Measurements from ENCODE around the gene PUS1.

The PUS1 gene

DNA sequence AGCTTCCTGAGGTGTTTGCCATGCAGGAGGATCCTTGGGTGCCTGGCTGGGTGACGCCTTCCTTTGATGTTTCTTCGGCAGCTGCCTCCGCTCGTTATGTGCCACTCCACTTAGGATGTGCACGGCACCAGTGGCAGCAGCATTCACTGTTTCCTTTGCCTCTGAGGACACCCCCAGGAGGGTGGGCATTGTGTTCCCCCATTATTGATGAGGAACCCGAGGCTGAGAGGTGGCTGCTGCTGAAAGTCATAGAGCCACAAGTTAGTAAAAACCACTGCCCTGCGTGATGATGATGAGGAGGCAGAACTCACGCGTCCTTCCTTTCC, 61.9 kb downstream of the PUS1 start:
- Histone ChIP-seq H3K79me2 (ENCODE audit: insufficient read depth, low read length) (no peaks in the 10 kb centered on the region), H3K27me3 (ENCODE audit: insufficient read depth, low read length) (no peaks in the 10 kb centered on the region), H3K9me3 (ENCODE audit: low read length) (no peaks in the 10 kb centered on the region), H3K4me2 (ENCODE audit: low read length) (no peak overlapping the region), H3K4me1 (ENCODE audit: insufficient read depth, low read length, severe bottlenecking) (no peaks in the 10 kb centered on the region), H3K36me3 (ENCODE audit: insufficient read depth, low read length) (peaks cover 94% of the 10 kb centered on the region), H3K9me2 (ENCODE audit: low read depth, low read length) (no peaks in the 10 kb centered on the region), H3F3A (ENCODE audit: insufficient read depth, low read length) (no peaks in the 10 kb centered on the region), H3K27ac (ENCODE audit: low read depth, low read length, poor library complexity, severe bottlenecking) (no peak overlapping the region), H3K9ac (ENCODE audit: low read length) (no peak overlapping the region), H4K20me1 (ENCODE audit: insufficient read depth, low read length) (no peaks in the 10 kb centered on the region), H3K4me3 (ENCODE audit: low read depth, low read length, poor library complexity, severe bottlenecking) (no peak overlapping the region), H2AFZ (ENCODE audit: low read length) (no peak overlapping the region)
- no peak for TF ChIP-seq EZH2 (IDR thresholded peaks at IDR 0.05; ENCODE audit: borderline replicate concordance, low read length)
- TF ChIP-seq, protein P1, sequence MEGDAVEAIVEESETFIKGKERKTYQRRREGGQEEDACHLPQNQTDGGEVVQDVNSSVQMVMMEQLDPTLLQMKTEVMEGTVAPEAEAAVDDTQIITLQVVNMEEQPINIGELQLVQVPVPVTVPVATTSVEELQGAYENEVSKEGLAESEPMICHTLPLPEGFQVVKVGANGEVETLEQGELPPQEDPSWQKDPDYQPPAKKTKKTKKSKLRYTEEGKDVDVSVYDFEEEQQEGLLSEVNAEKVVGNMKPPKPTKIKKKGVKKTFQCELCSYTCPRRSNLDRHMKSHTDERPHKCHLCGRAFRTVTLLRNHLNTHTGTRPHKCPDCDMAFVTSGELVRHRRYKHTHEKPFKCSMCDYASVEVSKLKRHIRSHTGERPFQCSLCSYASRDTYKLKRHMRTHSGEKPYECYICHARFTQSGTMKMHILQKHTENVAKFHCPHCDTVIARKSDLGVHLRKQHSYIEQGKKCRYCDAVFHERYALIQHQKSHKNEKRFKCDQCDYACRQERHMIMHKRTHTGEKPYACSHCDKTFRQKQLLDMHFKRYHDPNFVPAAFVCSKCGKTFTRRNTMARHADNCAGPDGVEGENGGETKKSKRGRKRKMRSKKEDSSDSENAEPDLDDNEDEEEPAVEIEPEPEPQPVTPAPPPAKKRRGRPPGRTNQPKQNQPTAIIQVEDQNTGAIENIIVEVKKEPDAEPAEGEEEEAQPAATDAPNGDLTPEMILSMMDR (IDR thresholded peaks at IDR 0.05; ENCODE audit: low read length), result no peak

DNA sequence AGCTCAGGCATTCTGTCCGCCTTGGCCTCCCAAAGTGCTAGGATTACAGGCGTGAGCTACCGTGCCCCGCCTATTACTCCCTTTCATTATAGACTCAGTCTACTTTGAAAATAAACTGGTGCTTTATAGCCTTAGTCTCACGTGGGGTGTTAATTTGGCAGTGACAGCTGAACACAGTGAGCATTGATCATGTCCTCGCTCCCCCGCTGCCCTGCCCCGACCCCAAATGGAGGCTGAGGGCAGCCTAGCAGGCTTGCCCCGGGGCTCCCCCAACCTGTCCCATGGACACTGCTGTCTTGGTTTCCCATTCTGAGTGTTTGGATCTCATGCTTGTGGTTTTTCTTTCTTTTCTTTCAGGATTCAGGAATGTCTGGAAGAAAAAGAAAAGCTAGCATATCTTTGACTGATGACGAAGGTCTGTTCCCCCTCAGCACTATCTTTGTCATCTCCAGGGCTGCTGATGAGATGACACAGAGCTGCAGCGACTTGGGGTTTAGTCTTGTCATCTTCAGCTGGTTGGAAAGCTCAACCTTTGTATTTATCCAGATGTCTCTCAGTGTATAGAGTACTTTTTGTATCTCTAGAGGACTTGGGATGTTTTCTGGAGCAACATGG, 62.8 kb downstream of the PUS1 start:
- H4K20me1 ChIP-seq (ENCODE audit: insufficient read depth, low read length), result no peaks in the 10 kb centered on the region
- H3K9ac ChIP-seq (ENCODE audit: low read length), result no peak overlapping the region
- H3K9me3 ChIP-seq (ENCODE audit: low read length), result no peaks in the 10 kb centered on the region
- H3F3A ChIP-seq (ENCODE audit: insufficient read depth, low read length), result no peaks in the 10 kb centered on the region
- no peak overlapping the region for H3K4me3 ChIP-seq (ENCODE audit: low read depth, low read length, poor library complexity, severe bottlenecking)
- H3K9me2 ChIP-seq (ENCODE audit: low read depth, low read length), result no peaks in the 10 kb centered on the region
- TF ChIP-seq, protein P1 (IDR thresholded peaks at IDR 0.05; ENCODE audit: low read length), result no peak
- no peak for TF ChIP-seq EZH2 (IDR thresholded peaks at IDR 0.05; ENCODE audit: borderline replicate concordance, low read length)
- H3K79me2 ChIP-seq (ENCODE audit: insufficient read depth, low read length), result no peaks in the 10 kb centered on the region
- H3K27ac ChIP-seq (ENCODE audit: low read depth, low read length, poor library complexity, severe bottlenecking), result no peak overlapping the region
- no peaks in the 10 kb centered on the region for H3K4me1 ChIP-seq (ENCODE audit: insufficient read depth, low read length, severe bottlenecking)
- no peak overlapping the region for H2AFZ ChIP-seq (ENCODE audit: low read length)
- no peak overlapping the region for H3K4me2 ChIP-seq (ENCODE audit: low read length)
- H3K36me3 ChIP-seq (ENCODE audit: insufficient read depth, low read length), result peaks cover 90% of the 10 kb centered on the region
- no peaks in the 10 kb centered on the region for H3K27me3 ChIP-seq (ENCODE audit: insufficient read depth, low read length)

DNA sequence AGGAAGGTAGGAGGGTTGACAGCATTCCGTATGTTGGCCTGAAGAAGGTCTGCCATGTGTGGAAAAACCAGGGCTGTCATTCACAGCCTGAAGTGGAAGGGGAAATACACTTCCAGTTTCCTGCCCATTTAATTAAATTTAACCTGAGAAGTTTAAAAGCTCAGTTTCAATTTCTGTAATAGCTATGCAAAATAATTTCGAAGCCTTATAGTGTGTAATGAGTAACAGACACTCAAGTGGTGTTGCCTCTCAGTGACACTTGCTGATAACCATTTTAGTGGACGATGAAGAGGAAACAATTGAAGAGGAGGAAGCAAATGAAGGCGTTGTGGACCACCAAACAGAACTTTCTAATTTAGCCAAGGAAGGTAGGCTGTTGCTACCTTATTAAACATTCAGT, 65.5 kb downstream of the PUS1 start:
- no peaks in the 10 kb centered on the region for H3K9me2 ChIP-seq (ENCODE audit: low read depth, low read length)
- no peak for TF ChIP-seq EZH2 (IDR thresholded peaks at IDR 0.05; ENCODE audit: borderline replicate concordance, low read length)
- TF ChIP-seq, protein P1 (IDR thresholded peaks at IDR 0.05; ENCODE audit: low read length), result no peak
- H3K4me3 ChIP-seq (ENCODE audit: low read depth, low read length, poor library complexity, severe bottlenecking), result no peak overlapping the region
- no peaks in the 10 kb centered on the region for H3K27me3 ChIP-seq (ENCODE audit: insufficient read depth, low read length)
- no peak overlapping the region for H3K9ac ChIP-seq (ENCODE audit: low read length)
- H3K4me1 ChIP-seq (ENCODE audit: insufficient read depth, low read length, severe bottlenecking), result no peaks in the 10 kb centered on the region
- H3K27ac ChIP-seq (ENCODE audit: low read depth, low read length, poor library complexity, severe bottlenecking), result no peak overlapping the region
- no peaks in the 10 kb centered on the region for H4K20me1 ChIP-seq (ENCODE audit: insufficient read depth, low read length)
- no peak overlapping the region for H3K4me2 ChIP-seq (ENCODE audit: low read length)
- no peak overlapping the region for H2AFZ ChIP-seq (ENCODE audit: low read length)
- H3K9me3 ChIP-seq (ENCODE audit: low read length), result no peaks in the 10 kb centered on the region
- H3K79me2 ChIP-seq (ENCODE audit: insufficient read depth, low read length), result no peaks in the 10 kb centered on the region
- no peaks in the 10 kb centered on the region for H3F3A ChIP-seq (ENCODE audit: insufficient read depth, low read length)
- H3K36me3 ChIP-seq (ENCODE audit: insufficient read depth, low read length), result peaks cover 64% of the 10 kb centered on the region

Data from OCI-LY1 (cell line).